Duodenal mucosa (tissue), 2 donors: ENCODE measurements around the gene PEDS1.

Experiments
- H3K27ac ChIP-seq: one replicate; pipeline ENCODE4 v1.7.0; 2013; ENCODE audit warnings: low read depth, low read length
- H3K27me3 ChIP-seq, 2 donors: one replicate each; pipeline ENCODE4 v1.7.0; 2013; ENCODE audit warnings: low read length in 2 of 2, control low read depth in 1 of 2; ENCODE audit not compliant: insufficient read depth in 2 of 2, control insufficient read depth in 1 of 2
- H3K36me3 ChIP-seq, 2 donors: one replicate each; pipeline ENCODE4 v1.7.0; 2013; ENCODE audit warnings: low read length in 2 of 2, control low read depth in 1 of 2; ENCODE audit not compliant: insufficient read depth in 2 of 2, control insufficient read depth in 1 of 2
- H3K4me1 ChIP-seq, 2 donors: one replicate each; pipeline ENCODE4 v1.7.0; 2013; ENCODE audit warnings: low read length in 2 of 2, control low read depth in 1 of 2; ENCODE audit not compliant: insufficient read depth in 2 of 2, control insufficient read depth in 1 of 2
- H3K4me3 ChIP-seq, 2 donors: one replicate each; pipeline ENCODE4 v1.7.0; 2013; ENCODE audit warnings: low read length in 2 of 2, low read depth in 1 of 2
- H3K9ac ChIP-seq, 2 donors: one replicate each; pipeline ENCODE4 v1.7.0; 2013; ENCODE audit warnings: low read length in 2 of 2, low read depth in 1 of 2
- H3K9me3 ChIP-seq, 2 donors: one replicate each; pipeline ENCODE4 v1.7.0; 2013; ENCODE audit warnings: low read length in 2 of 2, control low read depth in 1 of 2; ENCODE audit not compliant: control insufficient read depth in 1 of 2

The PEDS1 gene

DNA sequence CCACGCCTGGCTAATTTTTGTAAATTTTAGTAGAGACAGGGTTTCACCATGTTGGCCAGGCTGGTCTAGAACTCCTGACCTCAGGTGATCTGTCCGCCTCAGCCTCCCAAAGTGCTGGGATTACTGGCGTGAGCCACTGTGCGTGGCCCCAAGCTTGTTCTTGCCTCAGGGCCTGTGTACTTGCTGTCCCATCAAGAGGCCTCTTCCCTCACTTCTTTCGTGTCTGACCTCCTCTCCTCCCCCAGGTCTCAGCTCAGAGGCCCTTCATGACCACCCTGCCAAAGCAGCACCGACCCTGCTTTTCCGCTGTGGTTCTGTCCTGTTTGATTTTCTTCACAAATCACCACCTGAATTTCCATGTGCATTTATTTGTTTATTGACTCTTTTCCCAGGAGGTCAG lies 30.1 kb downstream of the PEDS1 start:
- no peak overlapping the region for H3K9ac ChIP-seq
- H3K27me3 ChIP-seq, result no peaks in the 10 kb centered on the region
- no peak overlapping the region for H3K4me3 ChIP-seq
- H3K4me1 ChIP-seq, result peaks cover 17% of the 10 kb centered on the region in 2 donors
- H3K9me3 ChIP-seq, result no peaks in the 10 kb centered on the region
- H3K36me3 ChIP-seq, result peaks cover 22 to 44% of the 10 kb centered on the region in 2 donors
- H3K27ac ChIP-seq, result no peak overlapping the region

DNA sequence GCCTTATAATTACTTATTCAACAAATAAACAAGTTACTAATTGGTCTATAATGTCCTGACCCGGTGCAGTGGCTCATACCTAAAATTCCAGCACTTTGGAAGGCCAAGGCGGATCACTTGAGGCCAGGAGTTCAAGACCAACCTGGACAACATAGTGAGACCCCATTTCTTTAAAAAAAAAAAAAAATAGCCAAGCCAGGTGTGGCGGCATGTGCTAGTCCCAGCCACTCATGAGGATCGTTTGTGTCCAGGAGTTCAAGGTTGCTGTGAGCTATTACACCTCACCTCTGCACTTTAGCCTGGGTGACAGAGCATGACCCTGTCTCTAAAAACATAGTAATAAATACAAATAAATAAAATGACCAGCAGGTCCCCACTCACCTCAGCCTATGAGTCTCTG lies 30.8 kb downstream of the PEDS1 start:
- Histone ChIP-seq H3K36me3 (peaks cover 15 to 38% of the 10 kb centered on the region in 2 donors), H3K4me1 (peaks cover 17% of the 10 kb centered on the region in 2 donors), H3K9me3 (no peaks in the 10 kb centered on the region), H3K4me3 (no peak overlapping the region), H3K27me3 (no peaks in the 10 kb centered on the region), H3K9ac (no peak overlapping the region), H3K27ac (no peak overlapping the region)

GRCh38 chr20:50121858-50122271 lies 31.7 kb downstream of the PEDS1 start:
- H3K9me3 ChIP-seq, result no peaks in the 10 kb centered on the region
- no peak overlapping the region for H3K4me3 ChIP-seq
- no peaks in the 10 kb centered on the region for H3K27me3 ChIP-seq
- H3K27ac ChIP-seq, result no peak overlapping the region
- peaks cover 14 to 15% of the 10 kb centered on the region in 2 donors for H3K4me1 ChIP-seq
- peaks cover 13 to 33% of the 10 kb centered on the region in 2 donors for H3K36me3 ChIP-seq
- H3K9ac ChIP-seq, result no peak overlapping the region

DNA sequence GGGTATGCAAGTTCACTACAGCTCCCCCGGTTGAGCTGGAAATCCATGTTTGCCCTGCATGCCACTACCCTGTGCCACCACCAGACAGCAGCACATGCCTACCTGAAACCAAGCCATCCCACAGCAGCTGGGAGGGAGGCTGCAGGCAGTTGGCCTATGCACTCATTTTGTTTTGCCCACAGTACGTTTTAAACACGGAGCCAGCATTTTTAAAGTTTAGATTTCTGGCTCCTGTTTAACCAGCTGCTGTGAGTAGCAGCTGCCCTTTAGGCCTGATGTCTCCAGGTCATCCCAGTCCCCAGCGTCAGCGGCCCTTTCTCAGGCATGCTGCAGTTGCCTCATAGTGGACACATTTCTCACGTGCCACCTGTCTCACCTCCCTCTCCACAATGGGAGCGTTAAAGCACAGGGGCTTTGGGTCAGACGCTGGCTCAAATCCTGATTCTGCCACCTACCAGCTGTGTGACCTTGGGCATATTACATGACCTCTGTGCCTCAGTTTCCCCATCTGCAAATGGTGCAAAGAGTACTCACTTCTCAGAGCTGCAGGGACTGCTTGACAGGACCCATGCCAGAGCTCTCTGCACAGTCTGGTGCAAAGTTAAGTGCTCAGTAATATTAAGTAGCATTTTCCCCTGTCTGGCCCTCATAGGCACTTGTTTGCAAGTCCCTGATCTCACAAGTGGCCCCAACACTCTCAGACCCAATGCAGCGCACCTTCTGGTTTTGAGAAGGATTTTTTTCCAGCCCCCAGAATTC lies 32.4 kb downstream of the PEDS1 start:
- H3K9me3 ChIP-seq, result no peaks in the 10 kb centered on the region
- no peak overlapping the region for H3K4me3 ChIP-seq
- peaks cover 10 to 12% of the 10 kb centered on the region in 2 donors for H3K4me1 ChIP-seq
- H3K36me3 ChIP-seq, result peaks cover 10 to 27% of the 10 kb centered on the region in 2 donors
- H3K27ac ChIP-seq, result no peak overlapping the region
- H3K27me3 ChIP-seq, result no peaks in the 10 kb centered on the region
- H3K9ac ChIP-seq, result peak overlapping the region in 1 of 2 donors; percentile 21

- H3K27ac ChIP-seq, result no peak overlapping the region
- H3K9ac ChIP-seq, result no peak overlapping the region
- peaks cover 27 to 28% of the 10 kb centered on the region in 2 donors for H3K4me1 ChIP-seq
- no peaks in the 10 kb centered on the region for H3K9me3 ChIP-seq
- H3K36me3 ChIP-seq, result no peaks in the 10 kb centered on the region
- no peaks in the 10 kb centered on the region for H3K27me3 ChIP-seq
- H3K4me3 ChIP-seq, result no peak overlapping the region
Measured at GRCh38 chr20:50118203-50118602, 35.3 kb downstream of the PEDS1 start.

GRCh38 chr20:50116368-50116999 lies 37.0 kb downstream of the PEDS1 start:
- H3K27ac ChIP-seq, result no peak overlapping the region
- H3K9ac ChIP-seq, result peak overlapping the region; percentile 2 to 57
- peaks cover 34 to 36% of the 10 kb centered on the region in 2 donors for H3K4me1 ChIP-seq
- no peaks in the 10 kb centered on the region for H3K9me3 ChIP-seq
- H3K36me3 ChIP-seq, result no peaks in the 10 kb centered on the region
- peak overlapping the region; percentile 78 to 84 for H3K4me3 ChIP-seq
- no peaks in the 10 kb centered on the region for H3K27me3 ChIP-seq

DNA sequence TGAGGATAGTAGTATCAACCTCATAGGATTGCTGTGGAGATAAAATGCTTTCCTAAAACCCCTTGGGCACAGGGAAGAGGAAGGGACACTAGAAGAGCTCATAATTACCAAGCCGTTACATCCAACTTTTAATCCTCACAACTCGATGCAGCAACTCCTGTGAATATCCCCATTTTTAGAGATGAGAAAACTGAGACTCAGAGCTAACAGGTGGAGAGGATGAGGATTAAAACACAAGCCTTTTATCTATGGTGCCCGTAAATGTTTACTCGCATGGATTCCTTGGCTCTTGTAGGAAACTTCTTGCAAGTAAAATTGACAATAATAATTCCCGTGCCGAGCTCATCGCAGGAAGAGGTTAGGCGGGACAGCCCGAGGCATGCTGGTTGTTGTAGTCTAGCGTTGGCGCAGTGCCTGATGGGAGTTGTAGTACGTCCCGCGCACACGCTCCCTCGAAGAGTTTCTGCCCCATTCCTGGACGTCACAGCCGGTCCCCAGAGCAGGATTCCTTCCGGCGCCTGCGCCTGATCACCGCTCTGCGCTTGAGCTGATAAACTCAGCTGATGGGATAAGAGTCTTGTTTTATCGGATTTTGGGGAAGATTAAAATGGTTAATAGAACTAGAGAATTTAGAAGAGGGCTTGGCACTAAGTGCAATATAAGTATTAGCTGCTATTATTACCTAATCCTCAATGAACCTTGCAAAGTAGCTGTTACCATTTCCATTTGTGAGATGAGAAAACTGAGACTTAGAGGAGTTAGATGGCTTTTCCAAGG lies 37.7 kb downstream of the PEDS1 start:
- H3K9me3 ChIP-seq, result no peaks in the 10 kb centered on the region
- peak overlapping the region; percentile 78 to 84 for H3K4me3 ChIP-seq
- H3K9ac ChIP-seq, result peak overlapping the region; percentile 74 to 84
- H3K27me3 ChIP-seq, result no peaks in the 10 kb centered on the region
- no peaks in the 10 kb centered on the region for H3K36me3 ChIP-seq
- peaks cover 36 to 38% of the 10 kb centered on the region in 2 donors for H3K4me1 ChIP-seq
- peak overlapping the region; percentile 35 for H3K27ac ChIP-seq

- H3K4me3 ChIP-seq, result peak overlapping the region; percentile 78 to 84
- H3K4me1 ChIP-seq, result peaks cover 43 to 45% of the 10 kb centered on the region in 2 donors
- H3K36me3 ChIP-seq, result no peaks in the 10 kb centered on the region
- H3K27ac ChIP-seq, result no peak overlapping the region
- no peaks in the 10 kb centered on the region for H3K27me3 ChIP-seq
- peak overlapping the region; percentile 74 to 84 for H3K9ac ChIP-seq
- H3K9me3 ChIP-seq, result no peaks in the 10 kb centered on the region
Measured at GRCh38 chr20:50115041-50115512, 38.4 kb downstream of the PEDS1 start.

DNA sequence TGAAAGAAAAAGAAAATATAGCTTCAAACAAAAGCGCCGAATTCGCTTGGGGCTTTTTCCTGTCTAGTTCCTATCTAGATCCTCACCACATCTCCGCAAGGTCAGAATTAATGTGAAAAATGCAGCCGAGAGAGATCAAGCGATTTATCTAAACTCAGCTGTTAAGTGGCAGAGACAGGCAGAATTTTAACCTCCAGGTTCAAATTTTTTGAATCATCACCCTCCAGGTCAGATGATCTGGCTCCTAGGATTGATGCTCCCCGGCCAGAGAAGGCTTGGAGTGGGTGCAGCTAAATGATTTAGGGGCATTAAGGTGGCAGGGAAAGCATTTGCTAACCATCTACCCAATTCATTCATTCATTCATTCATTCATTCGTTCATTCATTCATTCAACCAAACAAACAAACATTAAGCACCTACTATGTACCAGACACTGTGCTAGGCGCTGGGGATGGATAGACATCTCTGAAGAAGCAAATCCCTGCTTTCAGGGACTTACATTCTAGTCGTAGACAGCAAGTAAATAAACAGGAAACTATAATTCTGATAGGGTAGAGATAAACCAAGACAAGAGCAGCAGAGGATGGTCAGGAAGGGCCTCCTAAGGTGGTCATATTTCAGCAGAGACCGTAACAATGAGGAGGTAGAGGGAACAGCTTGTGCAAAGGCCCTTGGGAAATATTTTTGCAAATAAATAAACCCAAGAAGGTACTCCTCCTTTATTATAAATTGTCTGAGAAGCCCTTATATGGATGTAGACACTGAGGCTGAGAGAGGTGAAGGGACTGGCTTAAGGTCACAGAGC lies 39.9 kb downstream of the PEDS1 start:
- Histone ChIP-seq H3K27me3 (no peaks in the 10 kb centered on the region), H3K36me3 (peaks cover 0 to 3% of the 10 kb centered on the region in 2 donors), H3K4me1 (peaks cover 54 to 57% of the 10 kb centered on the region in 2 donors), H3K4me3 (peak overlapping the region; percentile 79 to 92), H3K27ac (peak overlapping the region; percentile 91), H3K9ac (peak overlapping the region; percentile 91 to 92), H3K9me3 (no peaks in the 10 kb centered on the region)
